Measurements from ENCODE around the gene TOR4A.

TOR4A gene

DNA sequence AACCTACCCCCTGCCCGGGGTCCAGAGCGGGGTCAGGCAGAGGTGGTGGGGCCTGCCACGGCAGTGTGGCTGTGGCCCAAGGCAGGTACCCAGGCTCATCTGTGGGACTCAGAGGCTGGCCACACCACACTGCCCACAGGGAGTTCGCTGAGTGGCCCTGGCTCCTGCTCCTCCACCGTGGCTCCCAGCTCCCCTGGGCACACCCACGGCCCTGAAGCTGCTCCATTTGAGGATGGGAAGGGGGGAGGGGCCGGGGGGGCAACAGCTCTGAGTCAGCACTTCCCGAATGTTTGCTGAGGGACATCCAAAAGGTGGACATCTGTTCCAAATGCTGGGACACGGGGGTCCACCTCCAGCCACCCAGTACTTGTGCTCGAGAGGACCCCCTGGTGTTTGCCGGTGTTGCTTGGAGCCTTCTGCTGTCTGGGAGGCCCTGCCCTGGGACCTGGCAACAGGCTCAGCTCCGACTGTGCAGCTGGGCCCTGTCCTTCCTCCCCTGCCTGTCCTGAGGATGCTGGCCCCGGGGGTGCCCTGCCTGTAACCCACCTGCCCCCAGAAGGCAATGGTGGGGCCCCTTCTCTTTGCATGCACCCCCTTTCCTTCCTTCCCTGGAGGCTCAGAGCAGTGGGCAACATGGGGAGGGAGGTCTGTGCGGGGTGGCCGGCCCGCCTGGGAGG is 27.0 kb downstream of the TOR4A start:
- no peak for DNase-seq (ENCODE audit: extremely low read depth in 1 of 2, low read depth in 1 of 2)

DNA sequence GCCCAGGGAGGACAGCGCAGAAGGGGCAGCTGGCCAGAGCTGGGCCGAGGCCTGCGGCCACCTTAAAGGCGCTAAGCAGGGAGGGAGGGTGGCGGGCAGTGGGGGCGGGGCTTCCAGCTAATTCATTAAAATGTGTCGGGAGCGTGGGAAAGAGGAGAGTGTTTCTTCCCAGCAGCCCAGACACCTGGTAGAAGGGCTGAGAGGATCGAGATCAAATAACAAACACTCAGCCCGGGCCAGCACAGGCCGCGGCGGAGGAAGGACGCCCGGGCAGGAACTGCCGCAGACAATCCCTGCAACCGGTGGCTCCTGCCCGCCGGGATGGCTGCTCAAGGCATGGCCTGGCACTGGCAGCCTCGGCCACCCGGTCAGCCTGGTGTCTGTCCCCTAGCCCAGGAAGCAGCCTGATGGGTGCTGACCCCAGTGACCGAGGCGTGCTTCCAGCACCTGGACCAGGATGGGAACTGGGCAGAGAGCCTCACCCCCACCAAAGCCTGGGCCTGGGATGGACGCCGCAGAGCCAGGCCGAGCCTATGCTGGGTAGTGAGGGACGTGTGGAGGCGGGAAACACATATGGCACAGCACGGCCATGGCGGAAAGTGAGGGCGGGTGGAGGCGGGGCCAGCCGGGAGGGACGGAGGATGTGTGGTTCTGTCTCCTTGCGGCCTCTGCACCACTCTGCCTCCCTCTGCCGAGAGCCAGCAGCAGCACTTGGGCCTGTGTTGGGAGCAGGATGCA is 27.7 kb downstream of the TOR4A start:
- peak in 1 of 2 donors; percentile 31 for DNase-seq (ENCODE audit: extremely low read depth in 1 of 2, low read depth in 1 of 2)

DNA sequence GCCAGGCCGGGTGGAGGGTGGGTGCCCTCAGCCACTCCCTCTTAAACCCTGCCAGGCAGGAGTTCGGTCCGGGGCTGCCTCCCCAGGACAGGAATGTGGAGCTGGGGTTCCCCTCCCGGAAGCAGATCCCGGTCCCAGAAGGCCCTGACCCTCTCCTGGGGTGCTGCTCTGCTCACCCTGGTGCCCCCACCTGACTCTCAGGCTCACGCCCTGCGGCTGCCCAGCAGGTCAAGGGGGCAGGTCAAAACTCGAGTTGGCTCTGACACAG is 28.2 kb downstream of the TOR4A start:
- DNase-seq (ENCODE audit: extremely low read depth in 1 of 2, low read depth in 1 of 2): no peak

DNA sequence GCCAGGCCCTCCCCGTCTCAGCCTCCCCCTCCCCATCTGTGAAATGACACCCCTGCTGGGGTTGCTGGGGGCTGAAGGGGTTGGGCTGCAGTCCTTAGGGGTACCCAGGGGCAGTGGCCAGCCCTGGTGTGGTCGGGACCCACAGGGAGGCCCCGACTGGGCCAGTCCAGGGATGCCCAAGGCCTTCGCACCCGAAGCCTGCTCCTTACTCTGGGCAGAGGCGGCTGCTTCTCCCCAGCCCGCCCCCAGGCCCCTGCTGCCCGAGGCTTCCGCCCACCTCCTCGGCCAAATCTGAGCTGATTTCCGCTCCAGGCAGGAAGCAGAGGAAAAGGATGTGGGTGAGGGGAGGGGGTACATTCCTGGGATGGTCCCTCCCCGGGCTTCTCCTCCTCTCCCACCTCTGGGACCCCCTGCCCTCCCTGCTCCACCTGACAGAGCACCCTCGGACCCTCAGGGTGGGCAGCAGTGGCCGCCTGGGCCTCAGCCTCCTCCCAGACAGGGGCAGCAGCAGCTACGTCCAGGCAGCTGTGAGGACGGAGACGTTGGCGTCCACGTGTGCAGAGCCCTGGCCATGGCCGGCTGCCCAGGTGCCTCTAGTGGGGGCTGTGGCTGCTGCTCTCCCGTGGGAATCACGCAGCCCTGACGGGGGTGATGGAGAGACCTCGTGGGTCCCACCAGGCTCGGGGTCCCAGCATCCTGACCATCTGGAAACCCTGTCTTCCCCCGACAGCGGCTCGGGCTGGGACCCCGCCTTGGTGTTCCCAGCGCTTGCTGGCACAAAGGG is 28.7 kb downstream of the TOR4A start:
- DNase-seq (ENCODE audit: extremely low read depth in 1 of 2, low read depth in 1 of 2): no peak

DNA sequence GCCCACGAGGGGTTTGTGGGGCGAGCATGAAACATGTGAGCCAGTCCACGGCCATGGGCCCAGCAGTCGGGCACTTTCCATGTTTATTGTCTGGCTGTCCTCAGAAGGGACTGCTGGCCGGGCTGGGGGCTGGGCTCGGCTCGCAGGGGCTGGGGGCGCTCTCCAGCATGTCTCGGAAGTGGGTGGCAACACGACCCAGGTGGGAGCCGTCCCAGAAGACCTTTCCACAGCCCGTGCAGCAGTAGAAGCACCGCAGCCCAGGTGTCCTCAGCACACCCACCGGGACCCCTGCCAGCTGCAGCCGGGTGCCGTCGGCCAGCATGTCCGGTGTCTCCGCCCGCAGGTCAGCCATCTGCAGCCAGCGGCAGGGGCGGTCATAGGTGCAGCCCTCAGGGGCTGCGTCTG is 29.3 kb downstream of the TOR4A start:
- DNase-seq (ENCODE audit: extremely low read depth in 1 of 2, low read depth in 1 of 2): no peak

DNA sequence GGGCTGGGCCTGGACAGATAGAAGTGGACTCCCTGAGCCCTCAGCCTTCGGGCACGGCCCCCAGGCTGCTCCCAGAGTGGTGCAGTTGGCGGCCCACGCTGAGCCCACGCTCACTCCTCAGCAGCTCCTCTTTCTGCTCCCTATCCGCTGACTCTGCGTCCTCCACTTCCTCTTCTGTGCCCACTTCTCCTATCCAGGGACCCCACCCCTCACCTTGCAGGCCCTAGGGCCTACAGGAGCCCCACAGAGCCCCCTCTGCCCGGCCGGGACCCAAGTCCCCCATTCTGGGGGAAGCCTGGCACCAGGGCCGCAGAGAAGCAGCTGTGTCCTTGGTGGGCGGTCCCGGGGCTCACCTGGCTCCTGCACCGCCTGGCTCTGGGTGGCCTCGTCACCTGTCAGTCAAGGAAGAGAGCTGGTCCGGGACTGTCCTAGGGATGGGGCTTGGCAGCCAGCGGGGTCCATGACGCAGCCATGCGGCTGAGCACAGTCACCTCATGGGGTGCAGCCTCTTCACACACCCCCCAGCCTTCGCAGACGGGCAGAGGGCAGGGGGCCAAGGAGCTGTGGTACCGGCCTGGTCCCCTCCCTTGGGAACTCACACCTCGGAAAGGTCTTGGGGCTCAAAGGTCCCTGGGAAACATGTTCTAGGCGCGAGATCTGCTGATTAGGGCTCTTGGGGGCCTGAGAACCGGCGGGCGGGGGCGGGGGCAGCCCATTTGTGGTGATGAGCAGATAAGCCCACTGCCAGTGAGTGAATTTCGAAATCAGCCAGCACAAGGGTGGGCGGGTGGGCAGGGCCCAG is 29.9 kb downstream of the TOR4A start:
- DNase-seq (ENCODE audit: extremely low read depth in 1 of 2, low read depth in 1 of 2): no peak

DNA sequence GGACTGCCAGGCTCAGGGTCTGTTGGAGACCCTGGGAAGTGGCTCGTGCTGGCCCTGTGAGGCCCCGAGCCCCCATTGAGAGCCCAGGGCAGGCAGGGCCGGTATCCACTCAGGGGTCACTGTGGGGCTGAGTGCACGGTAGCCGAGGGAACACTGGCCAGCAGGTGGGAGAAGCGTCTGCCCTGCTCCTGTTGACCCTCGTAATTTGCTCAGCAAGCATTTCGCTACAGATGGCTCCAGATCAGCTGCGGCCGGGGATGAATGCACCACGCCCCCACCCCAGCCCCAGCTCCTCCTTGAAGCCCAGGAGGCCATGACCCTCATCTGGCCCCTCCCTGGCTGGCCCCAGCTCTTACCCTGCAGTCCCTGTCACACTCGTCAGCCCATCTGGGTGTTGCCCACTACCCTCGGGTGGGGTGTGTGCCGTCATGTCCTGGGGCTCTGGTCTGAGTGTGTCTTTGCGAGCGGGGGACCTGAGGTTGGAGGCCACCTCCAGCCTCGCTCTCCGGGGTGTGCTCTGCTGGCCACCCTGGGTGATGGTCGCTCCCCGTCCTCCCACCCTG is 30.6 kb downstream of the TOR4A start:
- DNase-seq (ENCODE audit: extremely low read depth in 1 of 2, low read depth in 1 of 2): no peak

DNA sequence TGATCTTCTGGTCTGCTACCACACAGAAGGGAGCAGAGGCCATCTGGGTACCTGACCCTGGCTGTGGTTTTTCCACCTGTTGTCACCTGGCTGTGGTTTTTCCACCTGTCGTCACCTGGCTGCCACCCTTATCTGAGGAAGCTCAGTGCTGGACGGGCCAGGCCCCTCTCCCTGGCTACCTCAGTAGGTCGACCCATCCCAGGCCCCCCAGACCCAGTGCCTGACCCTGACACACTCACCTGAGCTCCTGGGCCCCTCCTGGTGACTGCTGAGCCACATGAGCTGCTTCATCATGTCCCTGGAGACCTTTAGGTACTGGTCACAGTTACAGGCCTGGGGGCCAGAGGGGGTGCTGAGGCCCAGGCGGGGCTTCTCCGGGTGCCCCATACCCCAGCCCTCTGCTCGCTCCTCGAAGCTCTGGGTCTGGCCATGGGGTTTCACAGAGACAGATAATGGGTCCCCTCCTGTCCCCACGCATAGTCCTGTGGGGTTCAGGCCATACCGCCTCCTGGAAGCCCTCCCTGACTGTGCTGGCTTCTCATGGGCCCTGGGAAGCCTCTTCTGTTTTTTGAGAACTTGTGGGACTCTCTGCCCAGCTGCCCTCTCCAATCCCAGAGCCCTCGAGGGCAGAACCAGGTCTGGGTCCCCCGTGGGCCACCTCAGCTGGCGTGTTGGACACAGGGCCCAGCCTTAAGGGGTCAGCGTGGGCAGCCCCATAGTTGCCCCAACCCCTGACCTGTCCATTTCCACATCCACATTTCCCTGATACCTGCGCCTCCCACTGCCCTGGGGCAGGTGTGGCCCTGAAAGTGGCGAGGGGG is 32.1 kb downstream of the TOR4A start:
- no peak for DNase-seq (ENCODE audit: extremely low read depth in 1 of 2, low read depth in 1 of 2)

DNA sequence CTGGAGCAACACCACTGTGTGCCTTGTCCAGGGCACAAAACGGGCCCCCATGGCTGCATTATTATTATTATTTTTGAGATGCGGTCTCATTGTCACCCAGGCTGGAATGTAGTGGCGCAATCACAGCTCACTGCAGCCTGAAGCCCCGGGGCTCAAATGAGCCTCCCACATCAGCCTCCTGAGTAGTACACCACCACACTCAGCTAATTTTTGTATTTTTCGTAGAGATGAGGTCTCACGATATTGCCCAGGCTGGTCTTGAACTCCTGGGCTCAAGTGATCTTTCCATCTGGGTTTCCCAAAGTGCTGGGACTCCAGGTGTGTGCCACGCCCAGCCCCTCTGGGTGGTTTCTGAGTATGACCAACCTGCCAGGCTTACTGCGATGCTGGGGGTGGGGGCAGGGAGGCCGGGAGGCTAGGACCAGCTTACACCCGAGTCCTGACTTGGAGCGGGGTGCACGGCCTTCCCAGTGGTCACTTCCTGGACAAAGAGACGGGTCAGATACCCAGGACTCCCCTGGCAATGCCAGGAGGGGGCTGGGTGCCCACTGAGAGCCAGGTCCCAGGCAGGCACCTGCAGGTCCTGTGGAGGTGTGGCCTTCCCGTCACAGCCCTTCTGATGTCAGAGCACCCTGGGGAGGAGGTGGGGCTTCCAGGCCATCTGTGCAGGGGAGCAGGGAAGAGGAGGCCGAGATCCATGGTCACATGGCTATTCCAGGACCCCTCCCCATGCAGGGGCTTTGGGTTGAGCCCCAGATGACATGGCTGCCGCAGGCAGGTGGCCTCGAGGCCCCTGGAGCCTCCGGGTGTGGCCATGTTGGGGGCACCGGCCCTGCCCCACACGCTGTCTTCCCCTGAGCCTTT is 32.9 kb downstream of the TOR4A start:
- DNase-seq (ENCODE audit: extremely low read depth in 1 of 2, low read depth in 1 of 2): no peak

DNA sequence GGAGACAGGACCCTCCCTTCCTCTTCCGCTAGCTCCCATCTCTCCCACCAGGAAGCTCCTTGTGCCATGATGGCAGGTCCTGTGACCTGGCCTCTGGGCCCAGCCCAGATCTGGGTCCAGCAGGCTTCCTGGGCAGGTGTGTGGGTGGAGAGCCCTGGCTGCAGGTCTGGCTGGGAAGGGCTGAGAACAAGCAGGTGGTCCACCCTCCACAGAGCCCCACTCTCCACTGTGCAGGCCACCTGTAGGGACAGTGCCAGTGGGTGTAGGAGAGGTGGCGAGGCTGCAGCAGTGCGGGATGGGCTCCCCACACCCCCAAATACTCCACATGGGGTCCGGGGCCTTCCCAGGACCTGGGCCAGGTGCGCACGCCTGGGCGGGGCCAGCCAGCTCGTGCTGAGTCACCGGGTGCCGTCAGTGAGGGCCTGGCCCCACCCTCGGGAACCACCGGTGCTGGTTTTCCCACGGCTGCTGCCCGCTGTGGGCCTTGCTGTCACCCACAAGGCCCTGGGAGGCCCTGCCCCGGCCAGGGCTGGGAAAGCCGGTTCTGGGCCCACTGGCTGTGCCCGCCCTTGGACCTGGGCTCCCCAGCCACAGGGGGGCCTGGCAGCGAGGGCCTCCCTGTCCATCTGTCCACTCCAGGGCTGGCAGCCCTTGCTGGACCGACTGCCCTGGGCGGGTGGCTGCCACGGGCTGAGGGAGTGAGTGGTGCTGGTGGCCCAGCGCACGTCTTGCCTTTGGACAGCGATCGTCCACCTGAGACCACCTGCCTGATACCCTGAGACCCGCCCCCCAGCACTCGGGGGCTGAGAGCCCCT is 33.9 kb downstream of the TOR4A start:
- DNase-seq (ENCODE audit: extremely low read depth in 1 of 2, low read depth in 1 of 2): no peak

DNA sequence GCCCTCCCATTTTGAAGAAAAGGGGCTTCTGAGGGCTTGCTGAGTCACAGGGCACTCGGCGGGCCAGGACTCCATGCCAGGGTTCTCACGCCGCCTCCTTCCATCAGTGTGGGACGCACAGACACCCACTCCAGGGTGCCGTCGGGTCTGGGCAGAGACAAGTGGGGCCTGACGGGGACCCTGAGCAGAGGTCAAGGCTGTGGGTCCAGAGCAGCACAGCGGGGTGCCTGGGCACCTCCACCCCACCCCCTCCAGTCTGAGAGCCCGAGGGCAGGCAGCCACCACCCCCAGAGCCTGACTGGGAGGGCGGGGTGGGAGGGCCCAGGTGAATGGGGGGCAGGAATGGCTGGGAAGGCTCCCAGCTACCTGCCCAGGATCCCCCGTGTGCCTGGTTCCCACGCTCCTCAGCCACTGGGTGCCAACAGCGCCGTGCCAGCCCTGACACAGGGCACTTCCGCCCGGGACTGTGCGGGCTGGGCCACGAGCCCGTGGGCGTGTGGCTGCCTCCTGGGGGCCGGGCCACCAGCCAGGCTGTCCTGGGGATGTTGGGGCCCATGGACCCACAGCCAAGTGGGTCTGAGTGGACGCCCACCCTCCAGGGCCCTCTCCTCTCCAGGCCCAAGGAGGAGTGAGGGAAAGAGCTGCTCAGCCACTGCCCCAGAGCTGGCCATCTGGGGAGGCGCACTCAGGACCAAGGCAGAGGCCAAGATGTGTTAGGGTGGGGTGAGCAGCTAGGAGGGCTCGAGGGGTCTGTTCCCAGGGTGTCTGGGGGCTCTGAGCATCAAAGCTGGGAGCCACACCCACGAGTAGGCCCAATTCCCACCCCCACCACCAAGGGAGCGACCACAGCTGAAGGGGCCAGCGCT is 34.7 kb downstream of the TOR4A start:
- no peak for DNase-seq (ENCODE audit: extremely low read depth in 1 of 2, low read depth in 1 of 2)

DNA sequence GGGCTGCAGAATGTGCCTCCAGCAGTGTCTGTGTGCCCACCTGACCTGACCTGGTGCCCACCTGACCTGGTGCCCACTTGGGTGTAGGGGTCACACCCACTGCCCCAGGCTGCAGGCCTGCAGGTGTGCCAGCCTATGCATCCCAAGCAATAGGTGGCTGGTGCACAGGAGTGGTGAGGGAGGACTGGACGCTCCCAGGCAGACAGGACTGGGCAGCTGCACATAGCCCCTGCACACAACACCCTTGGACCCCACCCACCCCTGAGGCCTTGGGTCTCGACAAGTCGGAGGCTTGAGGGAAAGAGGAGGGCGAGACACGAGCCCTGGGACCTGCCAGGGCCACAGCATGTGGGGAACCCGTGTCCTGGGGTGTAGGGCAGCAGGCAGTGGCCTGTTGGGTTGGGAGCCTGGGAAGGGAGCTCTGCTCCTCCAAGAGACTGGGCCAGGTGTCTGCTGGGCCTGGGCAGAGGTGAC is 35.4 kb downstream of the TOR4A start:
- DNase-seq (ENCODE audit: extremely low read depth in 1 of 2, low read depth in 1 of 2): no peak

DNA sequence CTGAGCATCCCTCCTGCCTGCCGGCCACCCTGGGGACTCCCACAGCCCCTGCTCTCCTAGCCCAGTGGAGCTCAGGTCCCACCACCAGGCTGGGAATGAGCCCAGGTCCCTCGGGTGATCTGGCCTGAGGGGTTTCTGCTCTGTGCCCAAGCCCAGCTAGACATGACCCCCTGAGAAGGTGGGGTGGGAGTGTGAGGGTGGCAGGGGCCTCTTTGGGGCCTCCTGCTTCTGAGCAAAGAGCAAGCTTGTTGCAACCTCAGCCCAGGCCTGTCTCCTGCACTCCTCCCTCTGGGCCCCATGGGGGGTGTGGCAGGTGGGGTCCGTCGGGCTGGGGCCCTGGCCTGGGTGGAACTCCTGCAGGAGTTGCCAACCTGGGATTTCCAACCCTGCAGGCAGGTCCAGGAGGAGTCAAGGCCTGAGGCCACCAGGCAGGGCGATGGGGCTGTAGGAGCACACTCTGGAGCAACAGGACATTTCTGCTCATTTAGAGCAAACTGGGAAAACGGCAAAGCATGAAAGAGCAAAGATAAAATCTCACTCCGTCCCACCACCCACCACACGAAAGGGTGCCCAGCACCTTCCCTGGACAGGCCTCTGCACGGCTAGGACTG is 35.9 kb downstream of the TOR4A start:
- no peak for DNase-seq (ENCODE audit: extremely low read depth in 1 of 2, low read depth in 1 of 2)

DNA sequence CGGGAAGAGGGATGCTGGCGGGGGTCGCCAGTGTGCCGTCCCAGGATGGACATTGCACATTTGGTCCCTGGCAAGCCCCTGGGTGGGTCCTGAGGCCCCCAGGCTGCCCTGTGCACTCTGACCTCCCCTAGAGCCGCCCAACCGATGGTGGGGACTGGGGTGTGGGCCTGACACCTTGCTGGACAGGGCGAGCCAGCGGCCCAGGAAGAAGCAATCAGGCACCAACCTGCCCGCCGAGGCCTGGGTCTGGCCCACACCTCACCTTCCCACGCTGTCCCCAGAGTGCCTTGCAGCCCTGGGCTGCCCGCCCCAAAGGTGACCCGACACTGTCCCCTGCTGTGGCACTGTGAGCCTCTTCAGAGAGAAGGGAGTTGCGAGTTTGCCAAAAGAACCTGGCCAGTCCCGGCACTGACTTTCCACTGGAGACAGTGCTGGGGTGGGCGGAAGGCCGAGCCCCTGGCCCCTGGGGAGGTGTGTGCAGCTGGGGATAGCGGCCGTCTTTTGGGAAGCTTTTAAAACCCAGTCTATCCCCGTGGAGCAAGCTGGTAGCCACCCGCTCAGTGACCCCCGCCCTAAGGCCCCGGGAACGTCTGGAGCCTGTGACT is 36.5 kb downstream of the TOR4A start:
- DNase-seq (ENCODE audit: extremely low read depth in 1 of 2, low read depth in 1 of 2): no peak

DNA sequence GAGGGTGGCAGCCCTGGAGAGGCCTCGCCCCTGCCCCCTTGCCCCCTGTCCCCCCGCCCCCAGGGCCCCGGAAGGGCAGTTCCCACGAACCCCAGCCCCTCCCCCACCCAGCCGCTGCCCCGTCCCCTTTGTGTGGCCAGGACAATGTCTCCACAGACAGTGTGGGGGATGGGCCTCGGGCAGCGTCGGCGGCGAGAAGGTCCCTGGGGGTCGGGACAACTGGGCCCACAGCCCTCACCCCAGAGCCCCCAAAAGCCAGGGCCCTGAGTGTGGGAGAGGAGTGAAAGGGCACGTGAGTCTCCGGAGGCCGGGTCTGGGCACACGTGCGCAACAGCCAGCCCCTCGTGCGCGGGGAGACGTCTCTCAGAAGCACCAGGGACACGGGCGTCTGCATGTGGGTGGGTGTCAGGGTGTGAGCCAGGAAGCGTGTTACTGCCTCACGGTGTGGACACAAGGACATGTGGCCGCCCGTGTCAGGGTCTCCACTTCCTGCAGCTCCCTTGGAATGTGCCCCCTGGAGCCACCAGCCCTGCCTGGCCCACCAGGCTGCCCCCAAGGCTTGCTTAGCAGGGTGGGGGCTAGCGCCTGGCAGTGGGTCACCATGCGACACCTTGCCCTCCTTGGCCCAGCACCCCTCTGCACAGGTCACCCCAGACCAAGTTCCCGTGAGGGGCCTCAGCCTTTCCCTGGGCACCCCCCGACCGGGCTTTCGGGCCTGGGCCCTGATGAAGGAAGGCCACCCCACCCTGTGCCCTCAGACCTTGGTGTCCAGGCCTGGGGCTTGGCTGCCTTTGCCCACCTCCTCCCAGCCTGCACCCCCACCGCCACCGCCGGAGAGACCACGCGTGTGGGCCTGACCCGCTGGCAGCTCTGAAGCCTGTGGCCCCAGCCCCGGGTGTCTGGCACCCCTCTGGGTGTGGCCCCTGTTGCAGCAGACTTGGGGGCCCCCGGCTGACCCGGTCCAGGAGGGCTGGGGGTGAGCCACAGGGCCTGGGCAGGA is 37.3 kb downstream of the TOR4A start:
- DNase-seq (ENCODE audit: extremely low read depth in 1 of 2, low read depth in 1 of 2): no peak
